HepG2 (cell line): ENCODE results near the gene SFT2D1. TPM values are rescaled to one million over a fixed set of nuclear protein-coding genes. Genes with fewer than 3 reads are reported as not detected.
A peak's percentile ranks its signal among the peaks of the same experiment; 100 is the strongest.

Source experiments
- ARNT2 ChIP-seq: sonication (generic); formaldehyde crosslinking; IDR thresholded peaks from 2 replicates; pipeline ENCODE4 v1.8.0; 2022; ENCODE audit warnings: mild to moderate bottlenecking, low read depth, missing genetic modification reagents, moderate library complexity
- ELF1 ChIP-seq: sonication (generic); formaldehyde crosslinking; IDR thresholded peaks from 2 replicates; pipeline ENCODE4 v1.4.0; 2020; ENCODE audit warnings: missing genetic modification reagents
- ERF ChIP-seq: IDR thresholded peaks from 2 replicates; pipeline ENCODE4 v1.6.1; 2018; ENCODE audit warnings: missing biosample characterization, missing genetic modification reagents
- GABPB1 ChIP-seq: IDR thresholded peaks from 2 replicates; pipeline ENCODE4 v1.6.1; 2016; ENCODE audit warnings: mild to moderate bottlenecking, missing genetic modification reagents, moderate library complexity, missing compliant biosample characterization
- GPN1 ChIP-seq: sonication (generic); formaldehyde crosslinking; IDR thresholded peaks from 2 replicates; pipeline ENCODE4 v1.5.1; 2020; ENCODE audit warnings: missing genetic modification reagents, borderline replicate concordance
- HNRNPLL ChIP-seq: fragments of 200-400 bp; formaldehyde crosslinking; IDR thresholded peaks from 2 replicates; pipeline ENCODE4 v1.6.1; 2017; ENCODE audit warnings: mild to moderate bottlenecking, low read depth, low read length; ENCODE audit not compliant: poor library complexity, severe bottlenecking
- KAT8 ChIP-seq: IDR thresholded peaks from 2 replicates; pipeline ENCODE4 v1.6.1; 2016; ENCODE audit warnings: missing genetic modification reagents, missing compliant biosample characterization
- KDM5B ChIP-seq: sonication (generic); formaldehyde crosslinking; IDR thresholded peaks from 2 replicates; pipeline ENCODE4 v1.4.0; 2020; ENCODE audit warnings: missing genetic modification reagents, mild to moderate bottlenecking, borderline replicate concordance
- KLF11 ChIP-seq: IDR thresholded peaks from 2 replicates; pipeline ENCODE4 v1.6.1; 2016; ENCODE audit warnings: missing compliant biosample characterization
- LCORL ChIP-seq, 2 experiments: fragments of 450-650 bp in 1 of 2; sonication (generic) in 1 of 2; formaldehyde crosslinking in 1 of 2; IDR thresholded peaks; 2 replicates each; pipeline versions ENCODE4 v1.5.0 to v1.6.1; 2017 to 2020; ENCODE audit warnings: antibody characterized with exemption in 1 of 2, missing genetic modification reagents in 1 of 2
- MYC ChIP-seq: sonication (generic); formaldehyde crosslinking; IDR thresholded peaks from 2 replicates; pipeline ENCODE4 v1.9.0; 2021; ENCODE audit warnings: missing genetic modification reagents, borderline replicate concordance
- NFIB ChIP-seq: sonication (generic); formaldehyde crosslinking; IDR thresholded peaks from 2 replicates; pipeline ENCODE4 v1.9.0; 2021; ENCODE audit warnings: missing genetic modification reagents, mild to moderate bottlenecking, borderline replicate concordance
- POGZ ChIP-seq: sonication (generic); formaldehyde crosslinking; IDR thresholded peaks from 2 replicates; pipeline ENCODE4 v1.4.0; 2020; ENCODE audit warnings: mild to moderate bottlenecking, missing genetic modification reagents
- POLR2AphosphoS2 ChIP-seq: IDR thresholded peaks from 2 replicates; pipeline ENCODE4 v1.6.1; 2011; ENCODE audit warnings: low read depth, low read length, improper control_type of control experiment
- SIN3A ChIP-seq: IDR thresholded peaks from 2 replicates; pipeline ENCODE4 v1.6.1; 2011; ENCODE audit warnings: low read depth, mild to moderate bottlenecking, control low read depth, low read length, borderline replicate concordance
- SMC3 ChIP-seq: IDR thresholded peaks from 2 replicates; pipeline ENCODE4 v1.6.1; 2011; ENCODE audit warnings: low read length, improper control_type of control experiment
- TOE1 ChIP-seq: sonication (generic); formaldehyde crosslinking; IDR thresholded peaks from 2 replicates; pipeline ENCODE4 v1.4.0; 2020; ENCODE audit warnings: mild to moderate bottlenecking, missing genetic modification reagents
- ZBTB25 ChIP-seq: IDR thresholded peaks from 2 replicates; pipeline ENCODE4 v1.6.1; 2018; ENCODE audit warnings: missing genetic modification reagents
- ZBTB44 ChIP-seq: sonication (generic); formaldehyde crosslinking; IDR thresholded peaks from 2 replicates; pipeline ENCODE4 v1.4.0; 2020; ENCODE audit warnings: missing genetic modification reagents
- ZKSCAN5 ChIP-seq: sonication (generic); formaldehyde crosslinking; IDR thresholded peaks from 2 replicates; pipeline ENCODE4 v1.5.1; 2020; ENCODE audit warnings: mild to moderate bottlenecking, missing genetic modification reagents
- ZNF124 ChIP-seq: sonication (generic); formaldehyde crosslinking; IDR thresholded peaks from 2 replicates; pipeline ENCODE4 v1.4.0; 2020; ENCODE audit warnings: missing genetic modification reagents
- ZNF205 ChIP-seq: IDR thresholded peaks from 2 replicates; pipeline ENCODE4 v1.6.1; 2018; ENCODE audit warnings: missing biosample characterization, missing genetic modification reagents
- ZNF232 ChIP-seq: sonication (generic); formaldehyde crosslinking; IDR thresholded peaks from 2 replicates; pipeline ENCODE4 v1.4.0; 2020; ENCODE audit warnings: missing genetic modification reagents, borderline replicate concordance
- ZNF383 ChIP-seq: sonication (generic); formaldehyde crosslinking; IDR thresholded peaks from 2 replicates; pipeline ENCODE4 v1.4.0; 2020; ENCODE audit warnings: missing genetic modification reagents, mild to moderate bottlenecking, borderline replicate concordance
- ZNF44 ChIP-seq: sonication (generic); formaldehyde crosslinking; IDR thresholded peaks from 2 replicates; pipeline ENCODE4 v1.5.1; 2020; ENCODE audit warnings: mild to moderate bottlenecking, missing genetic modification reagents
- ZNF605 ChIP-seq: sonication (generic); formaldehyde crosslinking; IDR thresholded peaks from 2 replicates; pipeline ENCODE4 v1.8.0; 2022; ENCODE audit warnings: mild to moderate bottlenecking, missing genetic modification reagents
- ZNF670 ChIP-seq: sonication (generic); formaldehyde crosslinking; IDR thresholded peaks from 2 replicates; pipeline ENCODE4 v1.8.0; 2022; ENCODE audit warnings: mild to moderate bottlenecking, missing genetic modification reagents, borderline replicate concordance
- ZNF776 ChIP-seq: sonication (generic); formaldehyde crosslinking; IDR thresholded peaks from 2 replicates; pipeline ENCODE4 v1.4.0; 2020; ENCODE audit warnings: mild to moderate bottlenecking, missing genetic modification reagents
- ZNF792 ChIP-seq: IDR thresholded peaks from 2 replicates; pipeline ENCODE4 v1.6.1; 2016
- ZNF891 ChIP-seq: sonication (generic); formaldehyde crosslinking; IDR thresholded peaks from 2 replicates; pipeline ENCODE4 v1.5.0; 2020; ENCODE audit warnings: mild to moderate bottlenecking, missing genetic modification reagents
- polyA plus RNA-seq, 8 experiments: library from polyadenylated mRNA; depleted of rRNA in 3 of 8; stranded (reverse) in 7 of 8; unstranded in 1 of 8; fragments of >200 nt; fragmentation: Illumina TruSeq in 4 of 8; extraction: Trizol in 4 of 8; gene quantifications; 2 replicates each; pipeline versions ENCODE4 v1.2.1 to v1.2.3, GENCODE V29; 2011 to 2016; ENCODE audit warnings: low read depth in 4 of 8, missing spikeins in 1 of 8, mixed read lengths in 1 of 8; ENCODE audit not compliant: insufficient read depth in 1 of 8
- total RNA-seq, 5 experiments: library from RNA; depleted of rRNA; stranded (reverse); fragments of >200 nt; fragmentation: Illumina TruSeq; extraction: Trizol; gene quantifications; 2 replicates each; pipeline ENCODE4 v1.2.3, GENCODE V29; 2016; ENCODE audit warnings: low read depth in 1 of 5

SFT2D1 gene
- total and polyA plus RNA-seq, 2 of the 13 experiments (the other 11 are each of a cell fraction or from before 2014, with no cell fraction given) = 115 to 147 TPM

- TF ChIP-seq ZBTB44 (CRISPR knock-in tag) (no peak), ERF (CRISPR knock-in tag) (peak; percentile 65; the same call in 1 of the 2 replicates), ZNF232 (CRISPR knock-in tag) (no peak), LCORL (IDR thresholded peaks at IDR 0.05) (no peak), LCORL (CRISPR knock-in tag; IDR thresholded peaks at IDR 0.05) (peak; percentile 28; the same call in 1 of the 2 replicates), ZNF776 (no peak), KAT8 (CRISPR knock-in tag) (peak; percentile 48; the same call in 1 of the 2 replicates), KDM5B (CRISPR knock-in tag) (peak; percentile 34; the same call in 1 of the 2 replicates), ZKSCAN5 (CRISPR knock-in tag) (no peak), TOE1 (CRISPR knock-in tag) (no peak), ZNF383 (CRISPR knock-in tag) (no peak), POLR2AphosphoS2 (no peak), SMC3 (peak; percentile 45; the same call in 1 of the 2 replicates), ZNF891 (CRISPR knock-in tag) (peak; percentile 79), KLF11 (CRISPR knock-in tag) (0 out of 2 replicates have a peak, but pooled peaks have one; percentile 30), ZNF205 (CRISPR knock-in tag) (peak; percentile 53; the same call in 1 of the 2 replicates), NFIB (no peak), SIN3A (no peak), MYC (CRISPR knock-in tag) (peak; percentile 42; the same call in 1 of the 2 replicates), GPN1 (CRISPR knock-in tag) (no peak), ZNF792 (CRISPR knock-in tag) (peak; percentile 44; the same call in 1 of the 2 replicates), ARNT2 (0 out of 2 replicates have a peak, but pooled peaks have one; percentile 28), ZBTB25 (CRISPR knock-in tag) (0 out of 2 replicates have a peak, but pooled peaks have one; percentile 20), ZNF605 (CRISPR knock-in tag) (0 out of 2 replicates have a peak, but pooled peaks have one; percentile 25), GABPB1 (peak; percentile 69; the same call in 1 of the 2 replicates), ELF1 (0 out of 2 replicates have a peak, but pooled peaks have one; percentile 48), ZNF670 (0 out of 2 replicates have a peak, but pooled peaks have one; percentile 39), HNRNPLL (peak; percentile 48), POGZ (CRISPR knock-in tag) (peak; percentile 60; the same call in 1 of the 2 replicates), ZNF44 (CRISPR knock-in tag) (no peak), ZNF124 (CRISPR knock-in tag) (no peak)
Observed at GRCh38 chr6:166275714-166276166, 66.6 kb downstream of the SFT2D1 start (continued).
